H9 (cell line): ENCODE data around the gene IFNL3. TPM values are rescaled to one million over a fixed set of nuclear protein-coding genes. Genes with fewer than 3 reads are reported as not detected.
A peak's percentile ranks its signal among the peaks of the same experiment; 100 is the strongest.

Source experiments
- DNase-seq: peaks from one replicate; pipeline ENCODE4 v3.0.0-alpha.2; 2017
- H2AFZ ChIP-seq: one replicate; pipeline ENCODE4 v1.6.1; 2013; ENCODE audit warnings: mild to moderate bottlenecking, low read length, control low read depth, moderate library complexity
- H2AK5ac ChIP-seq: 2 replicates; pipeline ENCODE4 v1.6.1; 2013; ENCODE audit warnings: low read length, control low read depth, mixed read lengths; ENCODE audit not compliant: insufficient read length
- H2BK120ac ChIP-seq: one replicate; pipeline ENCODE4 v1.6.1; 2013; ENCODE audit warnings: low read depth, mild to moderate bottlenecking, low read length, control low read depth, inconsistent platforms; ENCODE audit not compliant: poor library complexity, severe bottlenecking
- H2BK12ac ChIP-seq: 2 replicates; pipeline ENCODE4 v1.6.1; 2013; ENCODE audit warnings: low read length, control low read depth, mixed read lengths, low read depth; ENCODE audit not compliant: insufficient read length
- H2BK15ac ChIP-seq: 2 replicates; pipeline ENCODE4 v1.6.1; 2013; ENCODE audit warnings: low read depth, low read length, control low read depth
- H2BK20ac ChIP-seq: one replicate; pipeline ENCODE4 v1.6.1; 2013; ENCODE audit warnings: low read depth, mild to moderate bottlenecking, low read length, control low read depth, inconsistent platforms; ENCODE audit not compliant: poor library complexity, severe bottlenecking
- H2BK5ac ChIP-seq: 2 replicates; pipeline ENCODE4 v1.6.1; 2013; ENCODE audit warnings: low read length, control low read depth, mixed read lengths; ENCODE audit not compliant: insufficient read length
- H3K14ac ChIP-seq: 2 replicates; pipeline ENCODE4 v1.6.1; 2013; ENCODE audit warnings: low read length, control low read depth; ENCODE audit not compliant: insufficient read depth
- H3K18ac ChIP-seq: 2 replicates; pipeline ENCODE4 v1.6.1; 2013; ENCODE audit warnings: low read depth, mild to moderate bottlenecking, mixed read lengths, low read length, control low read depth; ENCODE audit not compliant: insufficient read length
- H3K23ac ChIP-seq: 2 replicates; pipeline ENCODE4 v1.6.1; 2013; ENCODE audit warnings: low read length, control low read depth, mixed read lengths, low read depth; ENCODE audit not compliant: insufficient read length
- H3K23me2 ChIP-seq: 2 replicates; pipeline ENCODE4 v1.6.1; 2013; ENCODE audit warnings: low read depth, mild to moderate bottlenecking, mixed read lengths, low read length, control low read depth; ENCODE audit not compliant: insufficient read length, poor library complexity, severe bottlenecking
- H3K27ac ChIP-seq: 2 replicates; pipeline ENCODE4 v1.5.1; 2013; ENCODE audit warnings: low read length, control low read depth, mixed read lengths, low read depth; ENCODE audit not compliant: insufficient read length
- H3K27me3 ChIP-seq: 2 replicates; pipeline ENCODE4 v1.6.1; 2013; ENCODE audit warnings: low read length, control low read depth, inconsistent platforms; ENCODE audit not compliant: insufficient read depth
- H3K4ac ChIP-seq: 2 replicates; pipeline ENCODE4 v1.6.1; 2013; ENCODE audit warnings: low read depth, mild to moderate bottlenecking, control low read depth, inconsistent platforms, low read length, moderate library complexity
- H3K4me1 ChIP-seq: 2 replicates; pipeline ENCODE4 v1.6.1; 2013; ENCODE audit warnings: low read length, control low read depth, inconsistent platforms; ENCODE audit not compliant: insufficient read depth
- H3K4me2 ChIP-seq: 2 replicates; pipeline ENCODE4 v1.6.1; 2013; ENCODE audit warnings: low read length, control low read depth, mixed read lengths; ENCODE audit not compliant: insufficient read length, insufficient read depth
- H3K56ac ChIP-seq: 2 replicates; pipeline ENCODE4 v1.6.1; 2013; ENCODE audit warnings: low read depth, mild to moderate bottlenecking, mixed read lengths, low read length, control low read depth; ENCODE audit not compliant: insufficient read length
- H3K79me1 ChIP-seq: 2 replicates; pipeline ENCODE4 v1.6.1; 2013; ENCODE audit warnings: low read depth, mild to moderate bottlenecking, moderate library complexity, low read length, control low read depth, inconsistent platforms; ENCODE audit not compliant: insufficient read depth, poor library complexity, severe bottlenecking
- H3K79me2 ChIP-seq: 2 replicates; pipeline ENCODE4 v1.6.1; 2013; ENCODE audit warnings: low read length, control low read depth, inconsistent platforms; ENCODE audit not compliant: insufficient read depth
- H3K9ac ChIP-seq: 2 replicates; pipeline ENCODE4 v1.6.1; 2013; ENCODE audit warnings: low read length, control low read depth, mixed read lengths; ENCODE audit not compliant: insufficient read length; ENCODE audit errors: extremely low read depth
- H3K9me3 ChIP-seq: one replicate; pipeline ENCODE4 v1.6.1; 2013; ENCODE audit warnings: low read depth, low read length, inconsistent platforms; ENCODE audit not compliant: control insufficient read depth
- H3T11ph ChIP-seq: one replicate; pipeline ENCODE4 v1.6.1; 2013; ENCODE audit warnings: mild to moderate bottlenecking, low read length, control low read depth, inconsistent platforms
- H4K20me1 ChIP-seq: one replicate; pipeline ENCODE4 v1.6.1; 2013; ENCODE audit not compliant: control insufficient read depth, insufficient read length, insufficient read depth
- H4K5ac ChIP-seq: 2 replicates; pipeline ENCODE4 v1.6.1; 2013; ENCODE audit warnings: low read depth, mild to moderate bottlenecking, mixed read lengths, low read length, control low read depth; ENCODE audit not compliant: insufficient read length
- H4K8ac ChIP-seq: replicated peaks from 2 replicates; pipeline ENCODE4 v1.6.1; 2013; ENCODE audit warnings: low read length, control low read depth, mixed read lengths, low read depth; ENCODE audit not compliant: insufficient read length
- H4K91ac ChIP-seq: 2 replicates; pipeline ENCODE4 v1.6.1; 2013; ENCODE audit warnings: low read depth, mild to moderate bottlenecking, moderate library complexity, mixed read lengths, low read length, control low read depth; ENCODE audit not compliant: insufficient read length
- H3K27ac Mint-ChIP-seq, 3 experiments: 2 replicates in 2 of 3; 3 replicates in 1 of 3; pipeline ENCODE4 v1.8.0; 2020 to 2021; ENCODE audit warnings: mixed read lengths in 3 of 3, mild to moderate bottlenecking in 1 of 3, moderate library complexity in 1 of 3
- H3K27me3 Mint-ChIP-seq: 2 replicates; pipeline ENCODE4 v1.8.0; 2021; ENCODE audit warnings: low read depth, mild to moderate bottlenecking, moderate library complexity, mixed read lengths
- H3K36me3 Mint-ChIP-seq, 3 experiments: 2 replicates in 2 of 3; 3 replicates in 1 of 3; pipeline ENCODE4 v1.8.0; 2020 to 2021; ENCODE audit warnings: low read depth in 3 of 3, mixed read lengths in 3 of 3; ENCODE audit not compliant: insufficient read depth in 1 of 3
- H3K4me1 Mint-ChIP-seq, 2 experiments: 2 replicates each; pipeline ENCODE4 v1.8.0; 2020; ENCODE audit warnings: mixed read lengths in 2 of 2
- H3K4me3 Mint-ChIP-seq, 2 experiments: 2 replicates in 1 of 2; 3 replicates in 1 of 2; pipeline ENCODE4 v1.8.0; 2020 to 2021; ENCODE audit warnings: mild to moderate bottlenecking in 2 of 2, mixed read lengths in 2 of 2, moderate library complexity in 1 of 2
- H3K9me3 Mint-ChIP-seq, 2 experiments: 2 replicates in 1 of 2; 3 replicates in 1 of 2; pipeline ENCODE4 v1.8.0; 2020; ENCODE audit warnings: mild to moderate bottlenecking in 2 of 2, mixed read lengths in 2 of 2, moderate library complexity in 1 of 2
- CTCF ChIP-seq: fragments of 200-600 bp; sonication (generic); conservative IDR thresholded peaks from 3 replicates; pipeline ENCODE4 v1.8.0; 2021; ENCODE audit warnings: antibody characterized with exemption, mild to moderate bottlenecking
- WGBS: extraction: QIAGEN DNeasy Blood & Tissue Kit; methylation state at CpG from one replicate; pipeline ENCODE4 v1.1.7; 2013; ENCODE audit warnings: missing lambda C conversion rate, low lambda C conversion rate, mixed read lengths; ENCODE audit not compliant: insufficient read length; ENCODE audit errors: extremely low coverage; 5-methylcytosine and 5-hydroxymethylcytosine counted together
- total RNA-seq: library from RNA; stranded (reverse); gene quantifications from 2 replicates; pipeline ENCODE4 v1.2.1, GENCODE V29; 2021

Gene IFNL3
- total RNA-seq, 1 experiment from 2014 or later, result not detected

DNA sequence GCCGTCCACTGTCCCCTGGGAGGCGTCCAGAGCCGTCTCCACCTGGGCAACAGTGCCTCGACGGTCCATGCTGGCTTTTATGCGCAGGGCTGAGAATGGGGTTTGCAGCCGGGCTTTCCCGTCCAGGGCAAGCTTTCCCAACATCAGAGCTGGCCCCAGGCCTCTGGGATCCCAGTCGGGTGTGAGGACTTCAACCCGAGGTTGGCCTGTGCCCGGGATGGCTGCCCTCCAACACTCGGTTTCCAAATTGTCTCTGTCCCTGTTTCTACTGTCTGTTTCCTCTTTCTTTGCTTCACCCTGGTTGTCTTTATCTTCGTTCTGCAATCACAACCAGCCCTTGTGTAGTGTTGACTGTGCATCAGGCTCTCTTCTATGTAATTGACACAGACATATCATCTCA, 4.0 kb upstream of the IFNL3 start, which contains the start of gene IFNL4:
Gene IFNL4, minus strand, starts transcription at position 51 of the 400 bp plus-strand sequence.
- Mint-ChIP-seq H3K27me3 (peaks cover 90% of the 10 kb centered on the region), H3K36me3 (no peaks in the 10 kb centered on the region), H3K27ac (no peak within 1 kb of the TSS), H3K4me3 (peak within 1 kb of the TSS; percentile 19 to 68), H3K4me1 (peaks cover 2 to 3% of the 10 kb centered on the region in 2 experiments; a peak in 2 of 4 replicates), H3K9me3 (no peaks in the 10 kb centered on the region)
- Histone ChIP-seq H3K4ac (no peak within 1 kb of the TSS), H4K8ac (no peak within 1 kb of the TSS), H2BK12ac (no peak within 1 kb of the TSS), H3K27ac (no peak within 1 kb of the TSS), H3K79me1 (no peaks in the 10 kb centered on the region), H4K5ac (no peak within 1 kb of the TSS), H3K23me2 (peaks cover 9% of the 10 kb centered on the region), H2BK15ac (no peak within 1 kb of the TSS), H3K23ac (no peak within 1 kb of the TSS), H3K18ac (no peak within 1 kb of the TSS), H4K91ac (no peak within 1 kb of the TSS), H3K56ac (no peak within 1 kb of the TSS), H3K4me1 (no peaks in the 10 kb centered on the region), H2BK5ac (no peak within 1 kb of the TSS), H3K27me3 (peaks cover 35% of the 10 kb centered on the region; the same call in 1 of the 2 replicates), H4K20me1 (no peaks in the 10 kb centered on the region), H2AK5ac (no peak within 1 kb of the TSS), H2BK20ac (no peak within 1 kb of the TSS), H3K14ac (no peak within 1 kb of the TSS), H3K9ac (no peak within 1 kb of the TSS), H3K79me2 (no peaks in the 10 kb centered on the region), H2BK120ac (no peak within 1 kb of the TSS), H3K4me2 (peak within 1 kb of the TSS; percentile 38), H3T11ph (no peak within 1 kb of the TSS), H2AFZ (no peak within 1 kb of the TSS), H3K9me3 (no peaks in the 10 kb centered on the region)
- TF ChIP-seq CTCF, result no peak
- no CpG with 5 or more reads among the region's 13 CpGs for WGBS
- DNase-seq, result no peak
